Mesenchymal stem cell (in vitro differentiated cells and primary cell): ENCODE measurements around the gene NDUFB7.
"Not testable (repeated sequence)": the region's sequence is repeated elsewhere in the genome, so short reads cannot be mapped to it uniquely, and the experiment has no call there.

Experiments
- DNase-seq: peaks from one replicate; pipeline ENCODE4 v3.0.0-alpha.2; 2013
- H2AFZ ChIP-seq: one replicate; pipeline ENCODE4 v1.6.1; 2013; ENCODE audit warnings: low read depth, mild to moderate bottlenecking, control low read depth, inconsistent platforms, low read length, moderate library complexity
- H2AK5ac ChIP-seq: 2 replicates; pipeline ENCODE4 v1.6.1; 2013; ENCODE audit warnings: low read length, moderate library complexity, mild to moderate bottlenecking, inconsistent platforms; ENCODE audit not compliant: severe bottlenecking
- H2BK120ac ChIP-seq: one replicate; pipeline ENCODE4 v1.6.1; 2013; ENCODE audit warnings: low read depth, mild to moderate bottlenecking, inconsistent platforms, low read length, moderate library complexity
- H2BK12ac ChIP-seq, 2 experiments: one replicate each; pipeline ENCODE4 v1.6.1; 2013; ENCODE audit warnings: inconsistent platforms in 2 of 2, low read length in 2 of 2, mild to moderate bottlenecking in 2 of 2, moderate library complexity in 2 of 2, control low read depth in 1 of 2
- H2BK15ac ChIP-seq: one replicate; pipeline ENCODE4 v1.6.1; 2013; ENCODE audit warnings: mild to moderate bottlenecking, low read depth, inconsistent platforms; ENCODE audit not compliant: poor library complexity, severe bottlenecking
- H2BK5ac ChIP-seq: 2 replicates; pipeline ENCODE4 v1.6.1; 2013; ENCODE audit warnings: low read depth, mild to moderate bottlenecking, low read length, control low read depth, inconsistent platforms; ENCODE audit not compliant: poor library complexity, severe bottlenecking
- H3K14ac ChIP-seq, 2 experiments: one replicate each; pipeline ENCODE4 v1.6.1; 2013; ENCODE audit warnings: inconsistent platforms in 2 of 2, low read length in 2 of 2, control low read depth in 1 of 2, mild to moderate bottlenecking in 1 of 2, moderate library complexity in 1 of 2
- H3K18ac ChIP-seq, 2 experiments: one replicate each; pipeline ENCODE4 v1.6.1; 2013; ENCODE audit warnings: inconsistent platforms in 2 of 2, low read length in 2 of 2, control low read depth in 1 of 2, low read depth in 1 of 2, mild to moderate bottlenecking in 1 of 2
- H3K23ac ChIP-seq, 2 experiments: one replicate each; pipeline ENCODE4 v1.6.1; 2013; ENCODE audit warnings: inconsistent platforms in 2 of 2, low read length in 2 of 2, mild to moderate bottlenecking in 2 of 2, moderate library complexity in 2 of 2, control low read depth in 1 of 2
- H3K27ac ChIP-seq: 2 replicates; pipeline ENCODE4 v1.5.1; 2013; ENCODE audit warnings: mild to moderate bottlenecking, moderate library complexity, low read length, control low read depth, inconsistent platforms; ENCODE audit not compliant: poor library complexity, severe bottlenecking
- H3K27me3 ChIP-seq, 2 experiments: 2 replicates each; pipeline versions ENCODE4 v1.6.1 to v1.7.0; 2013; ENCODE audit warnings: low read length in 2 of 2, mild to moderate bottlenecking in 2 of 2, moderate library complexity in 2 of 2, control low read depth in 1 of 2, inconsistent platforms in 1 of 2; ENCODE audit not compliant: control insufficient read depth in 1 of 2, insufficient read depth in 1 of 2
- H3K36me3 ChIP-seq, 2 experiments: 2 replicates each; pipeline versions ENCODE4 v1.6.1 to v1.7.0; 2013; ENCODE audit warnings: low read length in 2 of 2, control low read depth in 1 of 2, inconsistent platforms in 1 of 2, low read depth in 1 of 2, mild to moderate bottlenecking in 1 of 2; ENCODE audit not compliant: insufficient read depth in 2 of 2, control insufficient read depth in 1 of 2
- H3K4ac ChIP-seq, 2 experiments: one replicate each; pipeline ENCODE4 v1.6.1; 2013; ENCODE audit warnings: inconsistent platforms in 2 of 2, low read length in 2 of 2, mild to moderate bottlenecking in 2 of 2, moderate library complexity in 2 of 2, control low read depth in 1 of 2, low read depth in 1 of 2
- H3K4me1 ChIP-seq: 2 replicates; pipeline ENCODE4 v1.6.1; 2013; ENCODE audit warnings: low read depth, low read length, control low read depth; ENCODE audit not compliant: control insufficient read depth, insufficient read depth
- H3K4me2 ChIP-seq: 2 replicates; pipeline ENCODE4 v1.6.1; 2013; ENCODE audit warnings: low read length, mild to moderate bottlenecking, inconsistent platforms; ENCODE audit not compliant: poor library complexity, severe bottlenecking
- H3K4me3 ChIP-seq, 2 experiments: 2 replicates each; pipeline versions ENCODE4 v1.5.1 to v1.7.0; 2013; ENCODE audit warnings: low read length in 2 of 2, mild to moderate bottlenecking in 2 of 2, control low read depth in 1 of 2, low read depth in 1 of 2; ENCODE audit not compliant: insufficient read depth in 1 of 2
- H3K79me1 ChIP-seq: replicated peaks from 2 replicates; pipeline ENCODE4 v1.6.1; 2013; ENCODE audit warnings: mild to moderate bottlenecking, control low read depth, low read length, inconsistent platforms; ENCODE audit not compliant: poor library complexity, severe bottlenecking
- H3K9ac ChIP-seq: 2 replicates; pipeline ENCODE4 v1.7.0; 2013; ENCODE audit warnings: mild to moderate bottlenecking, low read length, moderate library complexity
- H3K9me3 ChIP-seq: 2 replicates; pipeline ENCODE4 v1.7.0; 2013; ENCODE audit warnings: mild to moderate bottlenecking, low read length; ENCODE audit not compliant: control insufficient read depth
- H4K8ac ChIP-seq: one replicate; pipeline ENCODE4 v1.6.1; 2013; ENCODE audit warnings: inconsistent platforms, mild to moderate bottlenecking, low read length, moderate library complexity
- H4K91ac ChIP-seq: one replicate; pipeline ENCODE4 v1.6.1; 2013; ENCODE audit warnings: mild to moderate bottlenecking, low read length, inconsistent platforms
- WGBS: methylation state at CpG from one replicate; pipeline ENCODE4 v1.1.7; 2013; ENCODE audit warnings: mixed read lengths; 5-methylcytosine and 5-hydroxymethylcytosine counted together

Gene NDUFB7

DNA sequence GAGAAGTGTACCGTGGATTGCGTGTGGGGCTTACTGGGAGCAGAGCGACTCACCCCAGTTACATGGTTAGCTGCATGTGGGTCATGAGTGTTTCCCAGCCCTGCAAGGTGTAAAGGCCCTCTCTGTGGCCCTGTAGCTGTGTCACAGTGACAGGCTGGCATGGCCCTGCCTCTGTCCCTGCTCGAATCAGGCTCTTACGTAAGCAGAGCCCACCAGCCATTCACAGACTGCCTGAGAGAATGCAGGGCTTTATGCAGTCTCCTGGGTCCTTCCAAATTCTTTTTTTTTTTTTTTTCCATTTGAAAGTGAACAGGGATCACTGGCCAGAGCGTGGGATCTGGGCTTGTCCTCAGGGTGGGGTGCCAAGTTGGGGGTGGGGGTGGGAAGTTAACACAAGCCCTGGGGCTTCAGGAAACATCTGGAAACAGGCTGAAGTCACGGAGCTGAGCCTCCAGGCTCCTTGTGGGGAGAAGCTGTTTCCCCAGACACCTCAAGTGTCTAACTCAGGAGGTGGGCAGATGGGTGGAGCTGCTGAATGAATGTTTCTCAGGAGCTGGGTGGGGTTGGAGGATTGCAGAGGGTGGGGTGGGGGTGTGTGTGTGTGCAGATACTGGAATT is 29.0 kb downstream of the NDUFB7 start:
- Histone ChIP-seq H2AK5ac (peak overlapping the region; percentile 71), H3K4me2 (no peak overlapping the region), H2AFZ (no peak overlapping the region)

DNA sequence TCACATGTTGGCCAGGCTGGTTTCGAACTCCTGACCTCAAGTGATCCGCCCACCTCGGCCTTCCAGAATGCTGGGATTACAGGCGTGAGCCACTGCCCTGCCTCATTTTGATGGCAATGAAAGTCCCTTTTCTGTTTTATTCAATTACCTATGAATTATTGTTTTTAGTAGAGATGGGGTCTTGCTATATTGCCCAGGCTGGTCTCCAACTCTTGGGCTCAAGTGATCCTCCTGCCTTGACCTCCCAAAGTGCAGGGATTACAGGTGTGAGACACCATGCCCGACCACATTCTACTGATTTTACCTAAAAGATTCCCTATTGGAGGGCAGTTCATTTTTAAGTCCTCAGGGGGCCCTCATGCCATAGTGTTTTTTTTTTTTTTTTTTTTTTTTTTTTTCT is 29.9 kb downstream of the NDUFB7 start:
- H2AK5ac ChIP-seq, H3K14ac ChIP-seq, H3K4ac ChIP-seq, H3K23ac ChIP-seq, H3K9ac ChIP-seq, H2AFZ ChIP-seq, H3K18ac ChIP-seq, H2BK15ac ChIP-seq, DNase-seq, H2BK12ac ChIP-seq, H4K8ac ChIP-seq, H3K9me3 ChIP-seq, H3K4me2 ChIP-seq, H3K4me3 ChIP-seq, H2BK5ac ChIP-seq, H3K27me3 ChIP-seq, H2BK120ac ChIP-seq, H4K91ac ChIP-seq, H3K27ac ChIP-seq: not testable (repeated sequence)
- Histone ChIP-seq H3K79me1 (peaks cover 44% of the 10 kb centered on the region), H3K4me1 (peaks cover 18% of the 10 kb centered on the region), H3K36me3 (peaks cover 5 to 19% of the 10 kb centered on the region in 2 experiments)
- 98% methylated on average over 3 of the region's 5 CpGs for WGBS

More for the DNA sequence above, 29.0 kb downstream of the NDUFB7 start:
- H3K9me3 ChIP-seq: no peaks in the 10 kb centered on the region
- H3K9ac ChIP-seq: peak overlapping the region; percentile 7
- no peaks in the 10 kb centered on the region for H3K27me3 ChIP-seq
- H3K14ac ChIP-seq: no peak overlapping the region
- H2BK15ac ChIP-seq: no peak overlapping the region
- no peak overlapping the region for H3K23ac ChIP-seq
- peaks cover 14% of the 10 kb centered on the region for H3K4me1 ChIP-seq
- no peak overlapping the region for H3K27ac ChIP-seq
- H4K8ac ChIP-seq: peak overlapping the region; percentile 79
- no peak overlapping the region for H2BK12ac ChIP-seq
- peaks cover 5 to 19% of the 10 kb centered on the region in 2 experiments for H3K36me3 ChIP-seq
- H3K79me1 ChIP-seq: peaks cover 46% of the 10 kb centered on the region
- 68% methylated on average over 7 of the region's 7 CpGs for WGBS
- DNase-seq: peak; percentile 47
- peak overlapping the region; percentile 32 for H4K91ac ChIP-seq
- H2BK5ac ChIP-seq: no peak overlapping the region
- no peak overlapping the region for H2BK120ac ChIP-seq
- H3K4ac ChIP-seq: no peak overlapping the region
- H3K4me3 ChIP-seq: no peak overlapping the region
- peak overlapping the region in 1 of 2 experiments; percentile 38 for H3K18ac ChIP-seq

DNA sequence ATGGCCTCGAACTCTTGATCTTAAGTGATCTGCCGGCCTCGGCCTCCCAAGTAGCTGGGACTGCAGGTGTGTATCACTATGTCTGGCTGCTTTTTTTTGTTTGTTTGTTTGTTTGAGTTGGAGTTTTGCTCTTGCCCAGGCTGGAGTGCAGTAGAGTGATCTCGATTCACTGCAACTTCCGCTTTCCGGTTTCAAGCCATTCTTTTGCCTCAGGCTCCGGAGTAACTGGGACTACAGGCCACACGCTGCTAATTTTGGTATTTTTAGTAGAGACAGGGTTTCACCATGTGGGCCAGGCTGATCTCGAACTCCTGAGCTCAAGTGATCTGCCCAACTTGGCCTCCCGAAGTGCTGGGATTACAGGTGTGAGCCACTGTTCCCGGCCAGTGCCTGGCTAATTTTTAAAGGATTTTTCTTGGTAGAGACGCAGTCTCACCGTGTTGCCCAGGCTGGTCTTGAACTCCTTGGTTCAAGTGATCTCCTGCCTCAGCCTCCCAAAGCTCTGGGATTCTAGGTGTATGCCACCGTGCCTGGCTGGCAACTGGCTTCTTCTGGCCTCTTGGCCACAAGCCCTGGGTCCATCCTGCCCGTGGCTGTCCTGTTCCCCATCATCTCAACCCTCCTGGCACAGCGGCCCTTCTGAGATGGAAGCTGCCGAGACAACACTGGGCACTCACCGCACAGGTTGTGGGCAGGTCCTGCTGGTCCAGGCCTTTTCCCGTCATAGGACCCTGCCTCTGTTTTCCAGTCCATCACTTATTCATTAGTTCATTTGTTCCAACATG is 30.9 kb downstream of the NDUFB7 start:
- peaks cover 5 to 18% of the 10 kb centered on the region in 2 experiments for H3K36me3 ChIP-seq
- H4K8ac ChIP-seq: no peak overlapping the region
- no peak overlapping the region for H2AFZ ChIP-seq
- H3K14ac ChIP-seq: no peak overlapping the region
- H3K27me3 ChIP-seq: no peaks in the 10 kb centered on the region
- no peaks in the 10 kb centered on the region for H3K9me3 ChIP-seq
- WGBS: 97% methylated on average over 19 of the region's 19 CpGs
- peaks cover 25% of the 10 kb centered on the region for H3K4me1 ChIP-seq
- no peak overlapping the region for H3K9ac ChIP-seq
- no peak overlapping the region for H3K4ac ChIP-seq
- no peak overlapping the region for H2AK5ac ChIP-seq
- peaks cover 42% of the 10 kb centered on the region for H3K79me1 ChIP-seq
- no peak overlapping the region for H3K4me2 ChIP-seq
- no peak overlapping the region for H3K4me3 ChIP-seq
- DNase-seq: no peak
- no peak overlapping the region for H2BK12ac ChIP-seq
- H2BK5ac ChIP-seq: no peak overlapping the region
- no peak overlapping the region for H2BK120ac ChIP-seq
- no peak overlapping the region for H2BK15ac ChIP-seq
- no peak overlapping the region for H3K18ac ChIP-seq
- H4K91ac ChIP-seq: no peak overlapping the region
- no peak overlapping the region for H3K27ac ChIP-seq
- no peak overlapping the region for H3K23ac ChIP-seq

DNA sequence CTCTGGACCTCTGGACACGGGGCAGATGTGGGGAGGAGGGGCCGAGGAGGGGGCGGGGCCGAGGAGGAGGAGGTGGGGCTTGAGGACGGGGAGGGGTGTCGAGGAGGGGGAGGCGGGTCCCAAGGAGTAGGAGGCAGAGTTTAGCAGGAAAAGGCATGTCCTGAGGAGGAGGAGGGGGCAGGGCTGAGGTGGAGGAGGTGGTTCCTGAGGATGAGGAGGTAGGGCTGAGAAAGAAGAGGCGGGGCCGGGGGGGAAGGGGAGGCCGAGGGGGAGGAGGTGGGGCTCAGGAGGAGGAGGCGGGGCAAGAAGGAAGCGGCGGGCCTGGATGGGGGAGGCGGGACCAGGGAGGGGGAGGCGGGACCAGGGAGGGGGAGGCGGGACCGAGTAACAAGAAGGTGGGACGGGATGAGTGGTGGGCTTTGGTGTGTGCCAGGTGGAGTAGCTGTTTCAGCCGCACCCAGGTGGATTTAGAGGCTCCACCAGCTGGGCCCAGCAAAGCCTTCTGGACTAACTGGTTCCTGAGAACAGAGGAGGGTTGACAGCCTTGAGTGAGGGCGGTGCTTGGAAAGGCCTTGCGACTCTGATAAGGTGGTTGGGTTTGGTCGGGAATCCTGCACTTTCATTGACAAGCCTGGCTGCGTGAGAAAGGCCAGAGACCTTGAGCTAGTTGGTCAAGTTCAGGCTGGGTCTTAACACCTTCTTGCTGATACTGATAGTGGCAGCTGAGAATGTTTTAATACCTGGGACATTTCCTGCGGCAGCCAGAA is 34.8 kb downstream of the NDUFB7 start:
- no peak overlapping the region for H2AFZ ChIP-seq
- no peak overlapping the region for H2BK12ac ChIP-seq
- WGBS: 43% methylated on average over 20 of the region's 24 CpGs
- no peak overlapping the region for H3K14ac ChIP-seq
- no peak overlapping the region for H3K23ac ChIP-seq
- H2BK5ac ChIP-seq: no peak overlapping the region
- no peaks in the 10 kb centered on the region for H3K27me3 ChIP-seq
- H2BK15ac ChIP-seq: no peak overlapping the region
- H3K4me3 ChIP-seq: no peak overlapping the region
- H3K9me3 ChIP-seq: no peaks in the 10 kb centered on the region
- H3K9ac ChIP-seq: no peak overlapping the region
- no peak overlapping the region for H2AK5ac ChIP-seq
- no peak overlapping the region for H3K27ac ChIP-seq
- H2BK120ac ChIP-seq: peak overlapping the region; percentile 83
- DNase-seq: peak; percentile 62
- peaks cover 37% of the 10 kb centered on the region for H3K79me1 ChIP-seq
- H4K91ac ChIP-seq: no peak overlapping the region
- H3K4me2 ChIP-seq: no peak overlapping the region
- peak overlapping the region; percentile 27 for H4K8ac ChIP-seq
- peaks cover 13% of the 10 kb centered on the region for H3K4me1 ChIP-seq
- H3K36me3 ChIP-seq: peaks cover 5 to 14% of the 10 kb centered on the region in 2 experiments
- H3K4ac ChIP-seq: no peak overlapping the region
- H3K18ac ChIP-seq: no peak overlapping the region
